GM13976 (cell line): ENCODE data around the gene TBC1D12.

Experiments
- DNase-seq: peaks from one replicate; pipeline ENCODE4 v3.0.0; 2012; ENCODE audit warnings: low spot score
- in situ Hi-C: fragments of 300-500 bp; cut with MboI; formaldehyde crosslinking; loops from one replicate; pipeline ENCODE4 v1.12.0; 2022; ENCODE audit warnings: low sequenced_read_pairs, mixed read lengths, inconsistent platforms; ENCODE audit not compliant: unreplicated experiment
- TF ChIP-seq, protein P1 (sequence below): IDR thresholded peaks from 2 replicates; pipeline ENCODE4 v1.5.1; 2012; ENCODE audit warnings: borderline replicate concordance, mild to moderate bottlenecking; ENCODE audit not compliant: insufficient read depth; ENCODE audit errors: extremely low read depth, missing control alignments, control extremely low read depth

The TBC1D12 gene

DNA sequence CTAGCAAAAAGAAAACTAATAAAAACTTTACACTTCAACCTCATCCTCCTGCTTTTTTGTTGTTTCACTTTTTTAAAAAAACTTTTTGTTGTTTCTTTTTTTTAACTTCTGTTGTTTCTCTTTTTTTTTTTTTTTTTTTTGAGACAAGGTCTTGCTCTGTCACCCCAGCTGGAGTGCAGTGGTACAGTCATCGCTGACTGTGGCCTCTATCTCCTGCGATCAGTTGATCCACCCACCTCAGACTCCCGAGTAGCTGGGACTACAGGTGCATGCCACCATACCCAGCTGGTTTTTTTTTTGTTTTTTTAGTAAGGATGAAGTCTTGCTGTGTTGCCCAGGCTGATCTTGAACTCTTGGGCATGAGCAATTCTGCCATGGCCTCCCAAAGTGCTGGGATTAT lies 85.2 kb downstream of the TBC1D12 start:
- in situ Hi-C loops: no loop called here
- DNase-seq: no peak
- TF ChIP-seq, protein P1, sequence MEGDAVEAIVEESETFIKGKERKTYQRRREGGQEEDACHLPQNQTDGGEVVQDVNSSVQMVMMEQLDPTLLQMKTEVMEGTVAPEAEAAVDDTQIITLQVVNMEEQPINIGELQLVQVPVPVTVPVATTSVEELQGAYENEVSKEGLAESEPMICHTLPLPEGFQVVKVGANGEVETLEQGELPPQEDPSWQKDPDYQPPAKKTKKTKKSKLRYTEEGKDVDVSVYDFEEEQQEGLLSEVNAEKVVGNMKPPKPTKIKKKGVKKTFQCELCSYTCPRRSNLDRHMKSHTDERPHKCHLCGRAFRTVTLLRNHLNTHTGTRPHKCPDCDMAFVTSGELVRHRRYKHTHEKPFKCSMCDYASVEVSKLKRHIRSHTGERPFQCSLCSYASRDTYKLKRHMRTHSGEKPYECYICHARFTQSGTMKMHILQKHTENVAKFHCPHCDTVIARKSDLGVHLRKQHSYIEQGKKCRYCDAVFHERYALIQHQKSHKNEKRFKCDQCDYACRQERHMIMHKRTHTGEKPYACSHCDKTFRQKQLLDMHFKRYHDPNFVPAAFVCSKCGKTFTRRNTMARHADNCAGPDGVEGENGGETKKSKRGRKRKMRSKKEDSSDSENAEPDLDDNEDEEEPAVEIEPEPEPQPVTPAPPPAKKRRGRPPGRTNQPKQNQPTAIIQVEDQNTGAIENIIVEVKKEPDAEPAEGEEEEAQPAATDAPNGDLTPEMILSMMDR: no peak

DNA sequence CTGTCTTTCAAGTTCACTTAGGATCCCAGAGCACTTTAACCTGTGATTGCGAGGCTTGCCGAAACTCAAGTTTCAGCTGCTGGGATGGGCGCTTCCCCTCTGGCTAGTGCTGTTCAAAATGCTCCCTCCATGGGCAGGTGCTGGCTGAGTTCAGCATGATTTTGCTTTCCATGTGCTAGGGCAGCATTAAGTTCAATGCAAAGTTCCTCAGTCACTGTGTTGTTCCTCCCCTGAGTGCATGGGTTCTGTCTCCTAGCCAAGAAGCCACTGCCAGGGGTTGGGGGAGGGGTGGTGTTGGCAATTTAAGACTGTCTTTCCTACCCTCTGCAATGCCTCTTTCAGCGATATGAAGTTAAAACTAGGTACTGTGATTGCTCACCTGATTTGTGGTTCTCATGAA lies 86.8 kb downstream of the TBC1D12 start:
- TF ChIP-seq, protein P1: no peak
- no peak for DNase-seq
- in situ Hi-C loops: no loop called here

DNA sequence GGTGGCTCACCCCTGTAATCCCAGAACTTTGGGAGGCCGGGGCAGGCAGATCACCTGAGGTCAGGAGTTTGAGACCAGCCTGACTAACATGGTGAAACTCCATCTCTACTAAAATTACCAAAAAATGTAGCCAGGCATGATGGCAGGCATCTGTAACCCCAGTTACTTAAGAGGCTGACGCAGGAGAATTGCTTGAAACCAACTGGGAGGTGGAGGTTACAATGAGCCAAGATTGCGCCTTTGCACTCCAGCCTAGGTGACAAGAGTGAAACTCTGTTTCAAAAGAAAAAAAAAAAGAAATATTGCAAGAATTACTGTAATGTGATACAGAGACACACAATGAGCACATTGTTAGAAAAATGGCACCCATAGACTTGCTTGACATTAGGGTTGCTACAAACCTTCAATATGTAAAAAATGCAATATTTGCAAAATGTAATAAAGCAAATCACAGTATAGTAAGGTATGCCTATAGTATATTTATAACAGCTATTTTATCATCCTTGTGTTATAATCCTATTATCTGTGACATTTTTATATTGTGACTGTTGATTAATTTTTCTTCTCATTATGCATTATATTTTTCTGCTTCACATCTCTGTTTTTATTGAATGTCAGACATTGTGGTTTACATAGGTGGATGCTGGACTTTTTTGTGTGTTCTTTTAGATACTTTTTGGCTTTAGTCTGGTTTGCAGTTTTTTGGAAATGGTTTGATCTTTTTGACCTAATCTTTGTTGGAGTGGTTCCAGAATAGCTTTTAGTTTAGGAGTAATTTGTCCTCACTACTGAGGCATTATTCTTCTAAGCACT lies 87.8 kb downstream of the TBC1D12 start:
- DNase-seq: no peak
- TF ChIP-seq, protein P1: no peak
- in situ Hi-C loops: no loop called here

GRCh38 chr10:94490789-94491039 lies 88.4 kb downstream of the TBC1D12 start:
- in situ Hi-C loops: no loop called here
- no peak for DNase-seq
- TF ChIP-seq, protein P1: no peak

- TF ChIP-seq, protein P1: no peak
- DNase-seq: no peak
- in situ Hi-C loops: no loop called here
Observed at GRCh38 chr10:94493463-94493862, 91.1 kb downstream of the TBC1D12 start.

DNA sequence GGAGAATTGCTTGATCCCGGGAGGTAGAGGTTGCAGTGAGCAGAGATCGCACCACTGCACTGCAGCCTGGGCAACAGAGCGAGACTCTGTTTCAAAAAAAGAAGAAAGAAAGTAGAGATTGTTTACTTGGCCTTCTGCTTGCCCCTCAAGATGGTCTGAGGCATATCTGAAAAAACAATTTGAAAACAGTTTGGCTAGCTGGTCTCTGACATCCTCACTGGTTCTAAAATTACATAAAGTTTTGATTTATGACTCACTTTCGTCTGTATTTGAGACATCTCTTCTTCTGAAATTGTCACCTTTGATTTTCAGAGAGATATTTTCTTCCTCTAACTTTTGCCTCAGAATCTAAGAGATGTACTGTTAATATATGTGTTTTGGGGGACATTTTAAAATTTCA lies 93.7 kb downstream of the TBC1D12 start:
- DNase-seq: peak; percentile 41
- TF ChIP-seq, protein P1: no peak
- in situ Hi-C loops: no loop called here

DNA sequence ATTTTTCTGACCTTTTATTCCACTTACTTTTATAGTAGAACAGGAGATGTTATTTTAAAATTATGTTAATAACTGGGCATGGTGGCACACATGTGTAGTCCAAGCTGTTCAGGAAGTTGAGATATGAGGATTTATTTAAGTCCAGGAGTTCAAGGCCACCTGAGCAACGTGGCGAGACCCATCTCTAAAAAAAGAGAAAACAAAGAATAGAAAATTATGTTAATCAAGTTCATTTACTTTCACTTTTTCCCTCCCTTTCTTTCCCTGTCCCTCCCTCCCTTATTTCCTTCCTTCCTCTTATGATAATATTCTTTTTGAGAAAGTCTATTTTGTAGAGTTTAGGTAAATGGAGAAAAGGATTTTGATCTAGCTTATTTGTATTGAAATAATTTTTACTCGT lies 94.3 kb downstream of the TBC1D12 start:
- in situ Hi-C loops: no loop called here
- TF ChIP-seq, protein P1: no peak
- DNase-seq: no peak
